H1 (cell line): Measurements from ENCODE around the gene MRTFA. TPM values are rescaled to one million over a fixed set of nuclear protein-coding genes. Genes with fewer than 3 reads are reported as not detected.

ENCODE experiments used
- CTCF ChIA-PET: fragments of 300-600 bp; sonication (Branson Sonifier 250); formaldehyde crosslinking; loops from one replicate; lab custom pipeline; 2021; ENCODE audit not compliant: partially characterized antibody; lab: Charles Lee
- POLR2A ChIA-PET: fragments of 300-600 bp; sonication (Branson Sonifier 250); formaldehyde crosslinking; loops from one replicate; lab custom pipeline; 2021; ENCODE audit warnings: inconsistent platforms; ENCODE audit not compliant: partially characterized antibody; lab: Charles Lee
- DNase-seq, 2 experiments: peaks; one replicate each; pipeline versions ENCODE4 v3.0.0 to v3.0.0-alpha.2; 2010 to 2022; ENCODE audit warnings: low spot score in 2 of 2, low read depth in 1 of 2, mixed read lengths in 1 of 2
- FAIRE-seq: peaks from 2 replicates; lab custom pipeline; 2011; peaks lifted over from hg19 to GRCh38; lab: Jason Lieb, UNC
- H2AFZ ChIP-seq: 2 replicates; pipeline ENCODE4 v1.8.1; 2012; ENCODE audit warnings: low read length, inconsistent platforms
- H2AK5ac ChIP-seq: 2 replicates; pipeline ENCODE4 v1.6.1; 2013; ENCODE audit warnings: low read depth, low read length
- H2BK120ac ChIP-seq: replicated peaks from 2 replicates; pipeline ENCODE3; 2013; ENCODE audit warnings: low read depth, low read length, inconsistent platforms
- H2BK12ac ChIP-seq: 2 replicates; pipeline ENCODE4 v1.6.1; 2013; ENCODE audit warnings: low read depth, low read length
- H2BK15ac ChIP-seq: 2 replicates; pipeline ENCODE4 v1.6.1; 2013; ENCODE audit warnings: low read length
- H2BK20ac ChIP-seq: 2 replicates; pipeline ENCODE4 v1.6.1; 2013; ENCODE audit warnings: low read length
- H2BK5ac ChIP-seq: 2 replicates; pipeline ENCODE4 v1.6.1; 2013; ENCODE audit warnings: low read depth, low read length
- H3K14ac ChIP-seq: 2 replicates; pipeline ENCODE4 v1.6.1; 2013; ENCODE audit warnings: inconsistent platforms; ENCODE audit not compliant: insufficient read length
- H3K18ac ChIP-seq: 2 replicates; pipeline ENCODE4 v1.6.1; 2013; ENCODE audit warnings: low read length; ENCODE audit errors: extremely low read depth
- H3K23ac ChIP-seq: 2 replicates; pipeline ENCODE4 v1.6.1; 2013; ENCODE audit warnings: inconsistent platforms; ENCODE audit not compliant: insufficient read length
- H3K23me2 ChIP-seq: 2 replicates; pipeline ENCODE4 v1.6.1; 2013; ENCODE audit warnings: low read depth, low read length
- H3K27ac ChIP-seq: 2 replicates; pipeline ENCODE4 v1.6.1; 2011; ENCODE audit warnings: low read depth, low read length, inconsistent platforms
- H3K27me3 ChIP-seq, 4 experiments: replicated peaks in 1 of 4; 1 replicate in 1 of 4; 2 replicates in 3 of 4; pipeline versions ENCODE4 v1.6.1 to v1.8.1; 2011 to 2013; ENCODE audit warnings: low read length in 3 of 4, mild to moderate bottlenecking in 3 of 4, inconsistent platforms in 2 of 4, mixed read lengths in 2 of 4, moderate library complexity in 1 of 4; ENCODE audit not compliant: control insufficient read depth in 3 of 4, insufficient read depth in 3 of 4; ENCODE audit errors: extremely low read depth in 1 of 4
- H3K36me3 ChIP-seq, 4 experiments: 2 replicates each; pipeline versions ENCODE4 v1.6.1 to v1.8.1; 2011 to 2013; ENCODE audit warnings: mild to moderate bottlenecking in 4 of 4, low read length in 3 of 4, moderate library complexity in 2 of 4, control low read depth in 1 of 4, inconsistent platforms in 1 of 4; ENCODE audit not compliant: insufficient read depth in 4 of 4, control insufficient read depth in 2 of 4
- H3K4ac ChIP-seq: replicated peaks from 2 replicates; pipeline ENCODE3; 2013; ENCODE audit warnings: low read length, low read depth, mixed read lengths, inconsistent platforms; ENCODE audit not compliant: insufficient read length
- H3K4me1 ChIP-seq, 4 experiments: replicated peaks in 1 of 4; 1 replicate in 1 of 4; 2 replicates in 3 of 4; pipeline versions ENCODE4 v1.6.1 to v1.8.1; 2011 to 2013; ENCODE audit warnings: low read length in 3 of 4, inconsistent platforms in 2 of 4, mixed read lengths in 1 of 4; ENCODE audit not compliant: insufficient read depth in 4 of 4, control insufficient read depth in 3 of 4
- H3K4me2 ChIP-seq, 2 experiments: 2 replicates each; pipeline versions ENCODE4 v1.6.1 to v1.8.1; 2011 to 2013; ENCODE audit warnings: low read depth in 2 of 2, low read length in 2 of 2, control low read depth in 1 of 2, inconsistent platforms in 1 of 2, mild to moderate bottlenecking in 1 of 2; ENCODE audit not compliant: insufficient read depth in 1 of 2
- H3K4me3 ChIP-seq, 4 experiments: fragments of 200-600, 300-600 bp in 1 of 4; sonication (generic), shearing (Covaris generic), sonication (Bioruptor Twin) in 1 of 4; 2 replicates each; pipeline versions ENCODE4 v1.5.1 to v1.8.1; 2011 to 2016; ENCODE audit warnings: low read length in 4 of 4, low read depth in 3 of 4, control low read depth in 2 of 4, inconsistent platforms in 2 of 4, mild to moderate bottlenecking in 2 of 4, mixed read lengths in 1 of 4, moderate library complexity in 1 of 4; ENCODE audit not compliant: insufficient read depth in 2 of 4; ENCODE audit errors: extremely low read depth in 1 of 4
- H3K56ac ChIP-seq: replicated peaks from 2 replicates; pipeline ENCODE3; 2013; ENCODE audit warnings: low read depth, mild to moderate bottlenecking, mixed read lengths, low read length, inconsistent platforms; ENCODE audit not compliant: insufficient read length
- H3K79me1 ChIP-seq: 2 replicates; pipeline ENCODE4 v1.6.1; 2013; ENCODE audit warnings: low read depth, low read length, control low read depth
- H3K79me2 ChIP-seq, 2 experiments: 2 replicates each; pipeline versions ENCODE4 v1.6.1 to v1.8.1; 2012 to 2013; ENCODE audit warnings: low read length in 2 of 2, mild to moderate bottlenecking in 2 of 2, inconsistent platforms in 1 of 2; ENCODE audit not compliant: insufficient read depth in 2 of 2, control insufficient read depth in 1 of 2
- H3K9ac ChIP-seq, 4 experiments: replicated peaks in 1 of 4; 1 replicate in 1 of 4; 2 replicates in 3 of 4; pipeline versions ENCODE4 v1.6.1 to v1.8.1; 2011 to 2013; ENCODE audit warnings: low read depth in 3 of 4, low read length in 3 of 4, control low read depth in 2 of 4, mild to moderate bottlenecking in 2 of 4, moderate library complexity in 2 of 4, inconsistent platforms in 1 of 4; ENCODE audit errors: extremely low read depth in 1 of 4
- H3K9me3 ChIP-seq, 2 experiments: 2 replicates each; pipeline versions ENCODE4 v1.6.1 to v1.8.1; 2012 to 2013; ENCODE audit warnings: mild to moderate bottlenecking in 2 of 2, moderate library complexity in 2 of 2, control low read depth in 1 of 2, inconsistent platforms in 1 of 2, low read depth in 1 of 2, low read length in 1 of 2, mixed read lengths in 1 of 2; ENCODE audit not compliant: insufficient read depth in 2 of 2
- H4K20me1 ChIP-seq, 2 experiments: replicated peaks in 1 of 2; 2 replicates each; pipeline versions ENCODE3 to v1.8.1; 2011 to 2013; ENCODE audit warnings: inconsistent platforms in 2 of 2, low read length in 2 of 2, mild to moderate bottlenecking in 1 of 2; ENCODE audit not compliant: insufficient read depth in 2 of 2, control insufficient read depth in 1 of 2
- H4K5ac ChIP-seq: 2 replicates; pipeline ENCODE4 v1.6.1; 2013; ENCODE audit warnings: low read length, low read depth, mixed read lengths, inconsistent platforms; ENCODE audit not compliant: insufficient read length
- H4K8ac ChIP-seq: 2 replicates; pipeline ENCODE4 v1.8.0; 2013; ENCODE audit warnings: mild to moderate bottlenecking, moderate library complexity, low read length, inconsistent platforms; ENCODE audit not compliant: insufficient read depth; ENCODE audit errors: extremely low read depth
- H4K91ac ChIP-seq: replicated peaks from 2 replicates; pipeline ENCODE3; 2013; ENCODE audit warnings: low read length, mixed read lengths, inconsistent platforms; ENCODE audit not compliant: insufficient read length
- BACH1 ChIP-seq: IDR thresholded peaks from 2 replicates; pipeline ENCODE4 v1.6.1; 2012; ENCODE audit warnings: low read length, improper control_type of control experiment
- GTF2F1 ChIP-seq: IDR thresholded peaks from 2 replicates; pipeline ENCODE4 v1.6.1; 2012; ENCODE audit warnings: low read depth, low read length, improper control_type of control experiment, borderline replicate concordance
- WGBS, 2 experiments: shearing (Covaris generic) in 1 of 2; methylation state at CpG; one replicate each; pipeline versions ENCODE4 v1.1.6 to v1.1.7; 2013 to 2015; ENCODE audit warnings: low lambda C conversion rate in 2 of 2, mixed read lengths in 2 of 2, inconsistent platforms in 1 of 2, low coverage in 1 of 2, missing lambda C conversion rate in 1 of 2; ENCODE audit not compliant: insufficient replicate concordance in 2 of 2, insufficient coverage in 1 of 2, insufficient read length in 1 of 2; ENCODE audit errors: extremely low coverage in 1 of 2, missing lambda C conversion rate in 1 of 2; 5-methylcytosine and 5-hydroxymethylcytosine counted together
- polyA plus RNA-seq, 7 experiments: library from polyadenylated mRNA; depleted of rRNA in 3 of 7; stranded (reverse) in 5 of 7; unstranded in 2 of 7; fragments of >200 nt in 5 of 7; fragments of 200-250 nt in 2 of 7; gene quantifications; 1 replicate in 5 of 7; 2 replicates in 1 of 7; 4 replicates in 1 of 7; pipeline versions ENCODE4 v1.2.1 to v1.2.3, GENCODE V29; 2011 to 2013; ENCODE audit warnings: missing spikeins in 2 of 7, mixed read lengths in 2 of 7
- total RNA-seq: library from RNA; stranded (reverse); fragmentation: NEBNext Ultra II Directional; extraction: Animal tissue kit (Norgen Biotek cat#: 25700); gene quantifications from 2 replicates; pipeline ENCODE4 v1.2.1, GENCODE V29; 2021

Gene MRTFA
- total and polyA plus RNA-seq, 2 of the 8 experiments (the other 6 are each of a cell fraction or from before 2014, with no cell fraction given): 5.4 to 37.9 TPM

DNA sequence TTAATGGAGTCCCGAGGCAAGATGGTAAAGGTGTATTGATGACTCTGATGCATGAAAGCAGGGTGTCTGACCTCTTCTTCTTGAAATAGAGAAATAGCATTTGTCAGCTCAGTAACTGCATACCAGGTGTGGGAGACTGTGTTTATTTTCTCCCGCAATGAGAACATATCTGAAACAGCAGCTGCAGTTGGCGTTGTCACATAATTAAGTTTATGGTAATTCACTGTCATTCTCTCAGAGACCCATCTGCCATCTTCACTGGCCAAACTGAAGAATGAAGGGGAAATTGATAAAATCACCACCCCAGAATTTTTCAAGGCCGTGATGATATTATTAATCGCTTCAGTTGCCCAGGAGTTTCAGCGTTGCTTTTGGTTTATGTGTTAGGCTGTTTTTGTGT, 22.6 kb upstream of the MRTFA start:
- no peak overlapping the region for H3K23ac ChIP-seq
- DNase-seq: no peak
- H4K20me1 ChIP-seq: no peaks in the 10 kb centered on the region
- H3K79me2 ChIP-seq: no peaks in the 10 kb centered on the region
- H2BK5ac ChIP-seq: no peak overlapping the region
- H3K4me2 ChIP-seq: no peak overlapping the region
- no peak overlapping the region for H4K8ac ChIP-seq
- FAIRE-seq: no peak
- no peak overlapping the region for H3K4ac ChIP-seq
- H2BK120ac ChIP-seq: no peak overlapping the region
- H3K79me1 ChIP-seq: no peaks in the 10 kb centered on the region
- no peak overlapping the region for H4K5ac ChIP-seq
- H3K9me3 ChIP-seq: no peaks in the 10 kb centered on the region
- ChIA-PET CTCF (interaction anchor here (2.9 kb wide), 1 partner anchor 134 kb away, joined by 9 read pairs; no protein-coding TSS in a partner anchor), POLR2A (no interaction called here)
- no peak overlapping the region for H2AK5ac ChIP-seq
- no peak overlapping the region for H3K18ac ChIP-seq
- no peak overlapping the region for H3K9ac ChIP-seq
- H3K36me3 ChIP-seq: no peaks in the 10 kb centered on the region
- no peaks in the 10 kb centered on the region for H3K27me3 ChIP-seq
- no peak overlapping the region for H3K27ac ChIP-seq
- H4K91ac ChIP-seq: no peak overlapping the region
- H2BK12ac ChIP-seq: no peak overlapping the region
- H2AFZ ChIP-seq: no peak overlapping the region
- no peaks in the 10 kb centered on the region for H3K23me2 ChIP-seq
- H3K4me3 ChIP-seq: no peak overlapping the region
- H3K4me1 ChIP-seq: peaks cover 0 to 3% (median under 1%) of the 10 kb centered on the region in 4 experiments; a peak in 1 of 7 replicates
- no peak overlapping the region for H2BK20ac ChIP-seq
- no peak overlapping the region for H3K14ac ChIP-seq
- no peak overlapping the region for H2BK15ac ChIP-seq
- H3K56ac ChIP-seq: no peak overlapping the region
- 95% methylated on average over 6 of the region's 6 CpGs; no CpG with 5 or more reads in 1 of the 2 experiments for WGBS, 2 experiments
- no peak for TF ChIP-seq BACH1
- no peak for TF ChIP-seq GTF2F1
